ENCODE data around the gene TMEM209.
"Not testable (repeated sequence)": the region's sequence is repeated elsewhere in the genome, so short reads cannot be mapped to it uniquely, and the experiment has no call there.

The TMEM209 gene

GRCh38 chr7:130205084-130205947 lies at the start of gene TMEM209:
Gene TMEM209, minus strand, starts transcription at chr7:130205406. Its CDS starts 31 bp downstream, at chr7:130205375.
- no peak for TF ChIP-seq CTCF (IDR thresholded peaks at IDR 0.05; ENCODE audit: control insufficient read depth, extremely low read depth, insufficient read depth)
- peak within 1 kb of the TSS; percentile 94 for H3K4me3 ChIP-seq (ENCODE audit: low read depth, low read length)
- peak; percentile 92 for DNase-seq (ENCODE audit: low read depth)

GRCh38 chr7:130254555-130254954 lies 49.3 kb upstream of the TMEM209 start:
- no peak for TF ChIP-seq CTCF (IDR thresholded peaks at IDR 0.05; ENCODE audit: control insufficient read depth, extremely low read depth, insufficient read depth)
- H3K4me3 ChIP-seq (ENCODE audit: low read depth, low read length), result no peak overlapping the region

GRCh38 chr7:130249626-130250025 lies 44.4 kb upstream of the TMEM209 start:
- not testable (repeated sequence) for DNase-seq (ENCODE audit: low read depth); H3K4me3 ChIP-seq (ENCODE audit: low read depth, low read length)

More at GRCh38 chr7:130254555-130254954, 49.3 kb upstream of the TMEM209 start:
- DNase-seq (ENCODE audit: low read depth), result no peak

GRCh38 chr7:130248842-130249241 lies 43.6 kb upstream of the TMEM209 start:
- not testable (repeated sequence) for H3K4me3 ChIP-seq (ENCODE audit: low read depth, low read length)

GRCh38 chr7:130246491-130246890 lies 41.3 kb upstream of the TMEM209 start:
- not testable (repeated sequence) for H3K4me3 ChIP-seq (ENCODE audit: low read depth, low read length); DNase-seq (ENCODE audit: low read depth)

More at GRCh38 chr7:130248842-130249241, 43.6 kb upstream of the TMEM209 start:
- not testable (repeated sequence) for DNase-seq (ENCODE audit: low read depth)

- DNase-seq (ENCODE audit: low read depth), result not testable (repeated sequence)
Observed at GRCh38 chr7:130243486-130243885, 38.3 kb upstream of the TMEM209 start.

GRCh38 chr7:130242198-130243014 lies 37.2 kb upstream of the TMEM209 start:
- peak; percentile 93 for TF ChIP-seq CTCF (IDR thresholded peaks at IDR 0.05; ENCODE audit: control insufficient read depth, extremely low read depth, insufficient read depth)
- no peak overlapping the region for H3K4me3 ChIP-seq (ENCODE audit: low read depth, low read length)
- no peak for DNase-seq (ENCODE audit: low read depth)

More at GRCh38 chr7:130243486-130243885, 38.3 kb upstream of the TMEM209 start:
- H3K4me3 ChIP-seq (ENCODE audit: low read depth, low read length), result not testable (repeated sequence)

GRCh38 chr7:130240240-130240639 lies 35.0 kb upstream of the TMEM209 start:
- TF ChIP-seq CTCF (IDR thresholded peaks at IDR 0.05; ENCODE audit: control insufficient read depth, extremely low read depth, insufficient read depth), result no peak
- no peak overlapping the region for H3K4me3 ChIP-seq (ENCODE audit: low read depth, low read length)
- DNase-seq (ENCODE audit: low read depth), result no peak

GRCh38 chr7:130236361-130236760 lies 31.2 kb upstream of the TMEM209 start:
- DNase-seq (ENCODE audit: low read depth), result not testable (repeated sequence)

More at GRCh38 chr7:130236361-130236760, 31.2 kb upstream of the TMEM209 start:
- H3K4me3 ChIP-seq (ENCODE audit: low read depth, low read length), result not testable (repeated sequence)

All from LNCaP clone FGC (cell line).